ENCODE data around the gene PSMA5. TPM values are rescaled to one million over a fixed set of nuclear protein-coding genes. Genes with fewer than 3 reads are reported as not detected.
A peak's percentile ranks its signal among the peaks of the same experiment; 100 is the strongest.

The PSMA5 gene
- total RNA-seq, 2 experiments from 2014 or later, result 53.3 to 152 TPM

- Histone ChIP-seq H2AFZ (ENCODE audit: low read length) (no peak overlapping the region), H3K36me3 (ENCODE audit: insufficient read depth, low read length) (peaks cover 32% of the 10 kb centered on the region), H4K20me1 (ENCODE audit: insufficient read depth, low read length) (no peaks in the 10 kb centered on the region), H3K27ac (ENCODE audit: low read depth, low read length, poor library complexity, severe bottlenecking) (peak overlapping the region; percentile 1), H3K4me1 (ENCODE audit: insufficient read depth, low read length, poor library complexity, severe bottlenecking) (peaks cover 42% of the 10 kb centered on the region), H3K9me2 (ENCODE audit: insufficient read depth, low read length) (no peaks in the 10 kb centered on the region), H3K79me2 (ENCODE audit: insufficient read depth, low read depth, low read length) (peaks cover 86% of the 10 kb centered on the region), H3K4me2 (ENCODE audit: low read length) (no peak overlapping the region), H3K4me3 (ENCODE audit: low read depth, low read length, poor library complexity, severe bottlenecking) (no peak overlapping the region), H3K9me3 (ENCODE audit: low read length) (peaks cover 14% of the 10 kb centered on the region; the same call in 1 of the 2 replicates)
- TF ChIP-seq, protein P1, sequence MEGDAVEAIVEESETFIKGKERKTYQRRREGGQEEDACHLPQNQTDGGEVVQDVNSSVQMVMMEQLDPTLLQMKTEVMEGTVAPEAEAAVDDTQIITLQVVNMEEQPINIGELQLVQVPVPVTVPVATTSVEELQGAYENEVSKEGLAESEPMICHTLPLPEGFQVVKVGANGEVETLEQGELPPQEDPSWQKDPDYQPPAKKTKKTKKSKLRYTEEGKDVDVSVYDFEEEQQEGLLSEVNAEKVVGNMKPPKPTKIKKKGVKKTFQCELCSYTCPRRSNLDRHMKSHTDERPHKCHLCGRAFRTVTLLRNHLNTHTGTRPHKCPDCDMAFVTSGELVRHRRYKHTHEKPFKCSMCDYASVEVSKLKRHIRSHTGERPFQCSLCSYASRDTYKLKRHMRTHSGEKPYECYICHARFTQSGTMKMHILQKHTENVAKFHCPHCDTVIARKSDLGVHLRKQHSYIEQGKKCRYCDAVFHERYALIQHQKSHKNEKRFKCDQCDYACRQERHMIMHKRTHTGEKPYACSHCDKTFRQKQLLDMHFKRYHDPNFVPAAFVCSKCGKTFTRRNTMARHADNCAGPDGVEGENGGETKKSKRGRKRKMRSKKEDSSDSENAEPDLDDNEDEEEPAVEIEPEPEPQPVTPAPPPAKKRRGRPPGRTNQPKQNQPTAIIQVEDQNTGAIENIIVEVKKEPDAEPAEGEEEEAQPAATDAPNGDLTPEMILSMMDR (conservative IDR thresholded peaks at IDR 0.05; ENCODE audit: low read length), result no peak
- TF ChIP-seq EZH2phosphoT487 (IDR thresholded peaks at IDR 0.05; ENCODE audit: borderline replicate concordance, low read depth, low read length), result no peak
- intact Hi-C loops (cut with micrococcal nuclease; ENCODE audit: unreplicated experiment), result no loop called here
- no TSS peak for BruUV-seq (replicated peaks)
- CTCF ChIA-PET (ENCODE audit: unreplicated experiment), result no interaction called here
- POLR2A ChIA-PET, result interaction anchor here (1.3 to 3.2 kb wide), 3 partner anchors 9 to 101 kb away, joined by 3 to 21 read pairs (median 6); partner anchors contain the start of genes PSRC1 and SORT1
- DNase-seq (ENCODE audit: low spot score), result no peak
These were observed 43.0 kb downstream of the PSMA5 start for GRCh38 chr1:109383087-109383779.

DNA sequence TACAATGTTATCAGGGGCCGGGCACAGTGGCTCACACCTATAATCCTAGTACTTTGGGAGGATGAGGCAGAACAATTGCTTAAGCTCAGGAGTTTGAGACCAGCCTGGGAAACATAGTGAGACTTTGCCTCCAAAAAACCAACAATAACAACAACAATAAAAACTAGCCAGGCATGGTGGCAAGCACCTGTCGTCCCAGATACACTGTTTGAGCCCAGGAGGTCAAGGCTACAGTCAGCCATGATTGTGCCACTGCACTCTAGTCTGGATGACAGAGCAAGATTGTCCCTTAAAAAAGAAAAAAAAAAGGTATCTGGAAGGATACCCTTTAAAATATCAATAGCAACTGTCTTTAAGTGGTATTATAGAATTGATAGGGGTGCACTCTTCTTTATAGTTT, 44.7 kb downstream of the PSMA5 start:
- H3K9me2 ChIP-seq (ENCODE audit: insufficient read depth, low read length), result no peaks in the 10 kb centered on the region
- H3K4me3 ChIP-seq (ENCODE audit: low read depth, low read length, poor library complexity, severe bottlenecking), result no peak overlapping the region
- H2AFZ ChIP-seq (ENCODE audit: low read length), result no peak overlapping the region
- H3K27ac ChIP-seq (ENCODE audit: low read depth, low read length, poor library complexity, severe bottlenecking), result no peak overlapping the region
- POLR2A ChIA-PET, result interaction anchor here (0.6 to 3.2 kb wide), 4 partner anchors 8 to 35 kb away, joined by 4 to 21 read pairs (median 7); no protein-coding TSS in a partner anchor
- H3K79me2 ChIP-seq (ENCODE audit: insufficient read depth, low read depth, low read length), result peaks cover 78% of the 10 kb centered on the region
- peak overlapping the region; percentile 15; the same call in 1 of the 2 replicates for H3K4me2 ChIP-seq (ENCODE audit: low read length)
- H4K20me1 ChIP-seq (ENCODE audit: insufficient read depth, low read length), result no peaks in the 10 kb centered on the region
- no TSS peak for BruUV-seq (replicated peaks)
- H3K4me1 ChIP-seq (ENCODE audit: insufficient read depth, low read length, poor library complexity, severe bottlenecking), result peaks cover 50% of the 10 kb centered on the region
- intact Hi-C loops (cut with micrococcal nuclease; ENCODE audit: unreplicated experiment), result no loop called here
- CTCF ChIA-PET (ENCODE audit: unreplicated experiment), result no interaction called here
- H3K9me3 ChIP-seq (ENCODE audit: low read length), result peaks cover 14% of the 10 kb centered on the region; the same call in 1 of the 2 replicates
- peaks cover 32% of the 10 kb centered on the region for H3K36me3 ChIP-seq (ENCODE audit: insufficient read depth, low read length)
- DNase-seq (ENCODE audit: low spot score), result no peak
- TF ChIP-seq, protein P1 (conservative IDR thresholded peaks at IDR 0.05; ENCODE audit: low read length), result no peak
- TF ChIP-seq EZH2phosphoT487 (IDR thresholded peaks at IDR 0.05; ENCODE audit: borderline replicate concordance, low read depth, low read length), result no peak

DNA sequence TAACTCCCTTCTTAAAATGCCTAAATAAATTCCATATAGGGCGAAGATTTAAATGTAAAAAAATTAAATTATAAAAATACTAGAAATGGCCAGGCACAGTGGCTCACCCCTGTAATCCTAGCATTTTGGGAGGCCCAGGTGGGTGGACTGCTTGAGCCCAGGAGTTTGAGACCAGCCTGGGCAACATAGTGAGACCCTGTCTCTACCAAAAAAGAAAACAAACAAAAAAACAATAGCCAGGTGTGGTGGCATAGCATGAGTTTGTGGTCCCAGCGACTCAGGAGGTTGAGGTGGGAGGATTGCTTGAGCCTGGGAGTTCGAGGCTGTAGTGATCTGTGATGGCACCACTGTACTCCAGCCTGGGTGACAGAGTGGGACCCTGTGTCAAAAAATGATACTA, 46.3 kb downstream of the PSMA5 start:
- no TSS peak for BruUV-seq (replicated peaks)
- H3K79me2 ChIP-seq (ENCODE audit: insufficient read depth, low read depth, low read length), result peaks cover 65% of the 10 kb centered on the region; the same call in 1 of the 2 replicates
- POLR2A ChIA-PET, result interaction anchor here (0.7 to 2.5 kb wide), 5 partner anchors 11 to 101 kb away, joined by 3 to 15 read pairs (median 4); no protein-coding TSS in a partner anchor

More for the DNA sequence above, 46.3 kb downstream of the PSMA5 start:
- CTCF ChIA-PET (ENCODE audit: unreplicated experiment), result no interaction called here
- no peak overlapping the region for H3K4me2 ChIP-seq (ENCODE audit: low read length)
- no peak overlapping the region for H3K27ac ChIP-seq (ENCODE audit: low read depth, low read length, poor library complexity, severe bottlenecking)
- H3K36me3 ChIP-seq (ENCODE audit: insufficient read depth, low read length), result peaks cover 22% of the 10 kb centered on the region
- no peak overlapping the region for H2AFZ ChIP-seq (ENCODE audit: low read length)
- TF ChIP-seq, protein P1 (conservative IDR thresholded peaks at IDR 0.05; ENCODE audit: low read length), result no peak
- TF ChIP-seq EZH2phosphoT487 (IDR thresholded peaks at IDR 0.05; ENCODE audit: borderline replicate concordance, low read depth, low read length), result no peak
- H3K9me3 ChIP-seq (ENCODE audit: low read length), result peaks cover 9% of the 10 kb centered on the region; the same call in 1 of the 2 replicates
- DNase-seq (ENCODE audit: low spot score), result no peak
- intact Hi-C loops (cut with micrococcal nuclease; ENCODE audit: unreplicated experiment), result no loop called here
- peaks cover 40% of the 10 kb centered on the region for H3K4me1 ChIP-seq (ENCODE audit: insufficient read depth, low read length, poor library complexity, severe bottlenecking)
- no peak overlapping the region for H3K4me3 ChIP-seq (ENCODE audit: low read depth, low read length, poor library complexity, severe bottlenecking)
- H3K9me2 ChIP-seq (ENCODE audit: insufficient read depth, low read length), result no peaks in the 10 kb centered on the region
- no peaks in the 10 kb centered on the region for H4K20me1 ChIP-seq (ENCODE audit: insufficient read depth, low read length)

Measured in OCI-LY7 (cell line).